OCI-LY1 (cell line): ENCODE measurements around the gene SS18L1.

ENCODE experiments used
- H2AFZ ChIP-seq: fragments of 200-600 bp; sonication (generic), shearing (Covaris generic); 2 replicates; pipeline ENCODE4 v1.6.0; 2014; ENCODE audit warnings: antibody characterized with exemption, mild to moderate bottlenecking, low read length
- H3F3A ChIP-seq: fragments of 200-600 bp; sonication (generic), shearing (Covaris generic); 2 replicates; pipeline ENCODE4 v1.6.0; 2014; ENCODE audit warnings: mild to moderate bottlenecking, antibody characterized with exemption, low read length, moderate library complexity; ENCODE audit not compliant: insufficient read depth
- H3K27ac ChIP-seq: fragments of 200-600 bp; sonication (generic); 2 replicates; pipeline ENCODE4 v1.5.1; 2014; ENCODE audit warnings: low read length, mixed run types, mild to moderate bottlenecking, low read depth; ENCODE audit not compliant: poor library complexity, severe bottlenecking
- H3K27me3 ChIP-seq: fragments of 200-600 bp; sonication (generic); 2 replicates; pipeline ENCODE4 v1.6.0; 2014; ENCODE audit warnings: antibody characterized with exemption, mild to moderate bottlenecking, low read length, moderate library complexity; ENCODE audit not compliant: insufficient read depth
- H3K36me3 ChIP-seq: fragments of 200-600 bp; sonication (generic); 2 replicates; pipeline ENCODE4 v1.6.1; 2014; ENCODE audit warnings: mild to moderate bottlenecking, antibody characterized with exemption, low read length, moderate library complexity, mixed read lengths; ENCODE audit not compliant: insufficient read depth
- H3K4me1 ChIP-seq: fragments of 200-600 bp; sonication (generic); 2 replicates; pipeline ENCODE4 v1.5.1; 2014; ENCODE audit warnings: mild to moderate bottlenecking, low read length, moderate library complexity; ENCODE audit not compliant: insufficient read depth, severe bottlenecking
- H3K4me2 ChIP-seq: fragments of 200-600 bp; sonication (generic), shearing (Covaris generic); 2 replicates; pipeline ENCODE4 v1.6.1; 2014; ENCODE audit warnings: low read length
- H3K4me3 ChIP-seq: fragments of 200-600 bp; sonication (generic); 2 replicates; pipeline ENCODE4 v1.5.1; 2014; ENCODE audit warnings: low read length, low read depth, mild to moderate bottlenecking, mixed read lengths; ENCODE audit not compliant: poor library complexity, severe bottlenecking
- H3K79me2 ChIP-seq: fragments of 200-600 bp; shearing (Covaris generic); 2 replicates; pipeline ENCODE4 v1.6.1; 2016; ENCODE audit warnings: mixed run types, low read length, mixed read lengths; ENCODE audit not compliant: insufficient read depth
- H3K9ac ChIP-seq: fragments of 200-600 bp; sonication (generic), shearing (Covaris generic); 2 replicates; pipeline ENCODE4 v1.6.1; 2014; ENCODE audit warnings: mild to moderate bottlenecking, low read length, mixed read lengths
- H3K9me2 ChIP-seq: fragments of 200-600 bp; sonication (generic), shearing (Covaris generic); 2 replicates; pipeline ENCODE4 v1.6.1; 2014; ENCODE audit warnings: low read depth, mild to moderate bottlenecking, low read length, mixed read lengths
- H3K9me3 ChIP-seq: fragments of 200-600 bp; shearing (Covaris generic); 2 replicates; pipeline ENCODE4 v1.6.1; 2014; ENCODE audit warnings: low read length, mixed read lengths
- H4K20me1 ChIP-seq: fragments of 200-600 bp; sonication (generic), shearing (Covaris generic); 2 replicates; pipeline ENCODE4 v1.6.0; 2016; ENCODE audit warnings: mild to moderate bottlenecking, low read length; ENCODE audit not compliant: insufficient read depth
- EZH2 ChIP-seq: fragments of 200-600 bp; sonication (generic), shearing (Covaris generic); IDR thresholded peaks from 2 replicates; pipeline ENCODE4 v1.8.0; 2017; ENCODE audit warnings: borderline replicate concordance, mixed run types, mild to moderate bottlenecking, antibody characterized with exemption, low read length, moderate library complexity, mixed read lengths
- TF ChIP-seq, protein P1 (sequence below): fragments of 200-600 bp; sonication (generic), shearing (Covaris generic); IDR thresholded peaks from 2 replicates; pipeline ENCODE4 v1.5.1; 2017; ENCODE audit warnings: mild to moderate bottlenecking, antibody characterized with exemption, low read length, moderate library complexity, mixed read lengths

The SS18L1 gene

DNA sequence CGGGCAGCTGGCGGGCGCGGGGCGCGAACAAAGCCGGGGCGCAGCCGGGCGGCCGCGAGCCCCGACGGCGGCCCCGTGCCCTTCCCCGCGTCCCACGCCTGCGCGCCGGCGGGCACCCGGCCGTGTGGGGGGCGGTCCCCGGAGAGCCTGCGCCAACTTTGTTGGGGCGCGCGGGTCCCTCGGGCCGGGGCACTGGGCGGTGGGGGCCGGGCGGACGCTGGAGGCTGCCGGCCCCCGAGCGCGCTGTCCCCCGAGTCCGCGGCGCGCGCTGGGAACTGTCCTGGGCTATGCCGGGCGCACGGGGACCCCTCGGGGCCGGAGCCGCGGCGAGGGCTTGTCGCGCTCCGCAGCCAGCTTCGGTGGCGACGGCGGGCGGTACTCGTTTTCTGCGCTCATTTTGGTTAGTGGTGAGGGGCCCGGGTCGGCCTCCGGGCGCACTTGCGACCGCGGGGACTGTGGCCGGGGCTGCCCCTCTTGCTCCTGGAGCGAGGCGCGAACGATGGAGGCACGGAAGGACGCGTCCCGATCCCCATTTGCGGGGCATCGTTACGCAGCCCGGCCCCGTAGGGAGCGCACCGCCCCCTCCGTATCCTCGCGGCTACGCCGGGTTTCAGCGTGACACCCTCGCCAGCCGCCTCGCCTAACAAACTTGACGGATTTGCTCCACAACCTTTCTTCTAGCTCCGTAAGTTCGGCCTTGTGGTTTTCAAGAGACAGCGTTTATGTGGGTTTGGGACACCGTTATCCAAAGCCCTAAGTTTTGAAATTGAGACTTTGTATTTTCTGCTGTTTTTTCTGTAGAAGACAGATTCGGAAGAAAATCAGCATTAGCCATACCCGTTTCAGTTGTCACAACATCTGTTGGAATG lies 622 bp downstream of the SS18L1 start:
- Histone ChIP-seq H3K9me2 (no peaks in the 10 kb centered on the region), H2AFZ (no peak overlapping the region), H3K4me2 (peak overlapping the region; percentile 84), H3K79me2 (peaks cover 30% of the 10 kb centered on the region), H3K27me3 (no peaks in the 10 kb centered on the region), H3K4me1 (peaks cover 29% of the 10 kb centered on the region), H3K27ac (no peak overlapping the region), H3K4me3 (peak overlapping the region; percentile 74), H3K9me3 (no peaks in the 10 kb centered on the region), H3K36me3 (peaks cover 25% of the 10 kb centered on the region), H3F3A (no peaks in the 10 kb centered on the region), H4K20me1 (no peaks in the 10 kb centered on the region), H3K9ac (peak overlapping the region; percentile 65)
- TF ChIP-seq, protein P1, sequence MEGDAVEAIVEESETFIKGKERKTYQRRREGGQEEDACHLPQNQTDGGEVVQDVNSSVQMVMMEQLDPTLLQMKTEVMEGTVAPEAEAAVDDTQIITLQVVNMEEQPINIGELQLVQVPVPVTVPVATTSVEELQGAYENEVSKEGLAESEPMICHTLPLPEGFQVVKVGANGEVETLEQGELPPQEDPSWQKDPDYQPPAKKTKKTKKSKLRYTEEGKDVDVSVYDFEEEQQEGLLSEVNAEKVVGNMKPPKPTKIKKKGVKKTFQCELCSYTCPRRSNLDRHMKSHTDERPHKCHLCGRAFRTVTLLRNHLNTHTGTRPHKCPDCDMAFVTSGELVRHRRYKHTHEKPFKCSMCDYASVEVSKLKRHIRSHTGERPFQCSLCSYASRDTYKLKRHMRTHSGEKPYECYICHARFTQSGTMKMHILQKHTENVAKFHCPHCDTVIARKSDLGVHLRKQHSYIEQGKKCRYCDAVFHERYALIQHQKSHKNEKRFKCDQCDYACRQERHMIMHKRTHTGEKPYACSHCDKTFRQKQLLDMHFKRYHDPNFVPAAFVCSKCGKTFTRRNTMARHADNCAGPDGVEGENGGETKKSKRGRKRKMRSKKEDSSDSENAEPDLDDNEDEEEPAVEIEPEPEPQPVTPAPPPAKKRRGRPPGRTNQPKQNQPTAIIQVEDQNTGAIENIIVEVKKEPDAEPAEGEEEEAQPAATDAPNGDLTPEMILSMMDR = no peak
- TF ChIP-seq EZH2 = no peak

DNA sequence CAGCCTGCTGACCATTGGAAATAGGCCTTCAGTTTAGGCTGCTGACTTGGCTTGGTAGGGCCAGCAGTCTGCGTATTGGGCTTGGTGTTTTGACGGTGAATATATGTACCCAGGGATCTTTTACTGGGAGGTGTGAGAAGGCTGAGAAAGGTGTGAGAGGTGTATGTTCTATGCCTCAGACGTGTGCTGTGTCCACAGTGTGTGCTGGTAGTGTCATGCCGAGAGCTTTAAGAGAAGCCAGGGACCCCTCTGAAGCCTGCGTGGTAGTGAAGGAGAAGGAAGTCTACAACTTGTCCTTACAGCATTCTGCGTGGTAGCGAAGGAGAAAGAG lies 2.1 kb downstream of the SS18L1 start:
- H3K36me3 ChIP-seq = peaks cover 11% of the 10 kb centered on the region
- no peaks in the 10 kb centered on the region for H3K9me3 ChIP-seq
- TF ChIP-seq EZH2 = no peak
- TF ChIP-seq, protein P1 = no peak
- H3K4me1 ChIP-seq = peaks cover 28% of the 10 kb centered on the region
- no peaks in the 10 kb centered on the region for H4K20me1 ChIP-seq
- no peaks in the 10 kb centered on the region for H3K9me2 ChIP-seq
- H3K27ac ChIP-seq = no peak overlapping the region
- no peaks in the 10 kb centered on the region for H3F3A ChIP-seq
- H3K4me2 ChIP-seq = no peak overlapping the region
- H3K27me3 ChIP-seq = no peaks in the 10 kb centered on the region
- H3K79me2 ChIP-seq = peaks cover 22% of the 10 kb centered on the region
- no peak overlapping the region for H2AFZ ChIP-seq
- no peak overlapping the region for H3K9ac ChIP-seq
- H3K4me3 ChIP-seq = no peak overlapping the region

DNA sequence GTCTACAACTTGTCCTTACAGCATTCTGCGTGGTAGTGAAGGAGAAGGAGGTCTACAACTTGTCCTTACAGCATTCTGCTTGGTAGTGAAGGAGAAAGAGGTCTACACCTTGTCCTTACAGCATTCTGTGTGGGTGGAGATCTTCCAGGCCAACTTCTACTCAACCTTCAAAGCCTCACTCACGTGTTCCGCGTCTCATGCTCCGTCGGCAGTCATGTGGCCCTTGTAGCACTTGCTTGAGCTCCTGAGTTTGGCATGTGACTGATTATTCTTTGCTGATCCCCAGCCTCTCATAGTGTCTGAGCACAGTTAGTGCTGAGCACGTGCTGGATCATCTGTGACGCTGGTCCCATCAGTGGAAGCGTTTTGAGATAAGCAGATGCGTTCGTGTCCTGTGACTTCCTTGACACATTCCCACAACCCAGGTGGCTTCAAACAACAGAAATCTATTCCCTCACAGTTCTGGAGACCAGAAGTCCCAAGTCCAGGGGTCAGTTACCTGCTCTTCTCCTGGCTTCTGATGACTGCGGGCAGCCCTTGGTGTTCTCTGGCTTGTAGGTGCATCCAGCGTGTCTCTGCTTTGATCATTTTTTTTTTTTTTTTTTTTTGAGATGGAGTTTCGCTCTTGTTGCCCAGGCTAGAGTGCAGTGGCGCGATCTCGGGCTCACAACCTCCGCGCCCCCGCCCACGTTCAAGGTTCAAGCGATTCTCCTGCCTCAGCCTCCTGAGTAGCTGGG lies 2.6 kb downstream of the SS18L1 start:
- no peak overlapping the region for H3K4me2 ChIP-seq
- no peaks in the 10 kb centered on the region for H3K27me3 ChIP-seq
- no peak overlapping the region for H2AFZ ChIP-seq
- H3K36me3 ChIP-seq = peaks cover 5% of the 10 kb centered on the region
- no peak overlapping the region for H3K9ac ChIP-seq
- H3K79me2 ChIP-seq = peaks cover 16% of the 10 kb centered on the region
- no peak overlapping the region for H3K27ac ChIP-seq
- H3K9me3 ChIP-seq = no peaks in the 10 kb centered on the region
- H4K20me1 ChIP-seq = no peaks in the 10 kb centered on the region
- TF ChIP-seq, protein P1 = no peak
- TF ChIP-seq EZH2 = no peak
- no peaks in the 10 kb centered on the region for H3F3A ChIP-seq
- H3K9me2 ChIP-seq = no peaks in the 10 kb centered on the region
- no peak overlapping the region for H3K4me3 ChIP-seq
- peaks cover 23% of the 10 kb centered on the region for H3K4me1 ChIP-seq
